Spleen (tissue), 11 donors: ENCODE data around the gene HPSE2. TPM values are rescaled to one million over a fixed set of nuclear protein-coding genes. Genes with fewer than 3 reads are reported as not detected.

Experiments
- DNase-seq: peaks from one replicate; pipeline ENCODE4 v3.0.0-alpha.2; 2020
- H3K27ac ChIP-seq, 8 donors: fragments of 200-600 bp; sonication (generic) in 7 of 8; 1 replicate in 4 of 8; 2 replicates in 4 of 8; pipeline versions ENCODE4 v1.5.0 to v1.8.0; 2016 to 2021; ENCODE audit warnings: inconsistent platforms in 4 of 8, mild to moderate bottlenecking in 4 of 8, moderate library complexity in 1 of 8
- H3K27me3 ChIP-seq, 7 donors: fragments of 200-600 bp; sonication (generic) in 6 of 7; replicated peaks in 1 of 7; 1 replicate in 4 of 7; 2 replicates in 3 of 7; pipeline versions ENCODE4 v1.5.0 to v1.8.0; 2016 to 2021; ENCODE audit warnings: inconsistent platforms in 3 of 7, mild to moderate bottlenecking in 1 of 7
- H3K36me3 ChIP-seq, 6 donors: fragments of 200-600 bp; sonication (generic) in 5 of 6; 1 replicate in 4 of 6; 2 replicates in 2 of 6; pipeline versions ENCODE4 v1.5.0 to v1.8.0; 2016 to 2021; ENCODE audit warnings: inconsistent platforms in 2 of 6
- H3K4me1 ChIP-seq, 6 donors: fragments of 200-600 bp; sonication (generic) in 5 of 6; 1 replicate in 3 of 6; 2 replicates in 3 of 6; pipeline versions ENCODE4 v1.5.0 to v1.8.0; 2016 to 2021; ENCODE audit warnings: inconsistent platforms in 3 of 6
- H3K4me3 ChIP-seq, 8 donors: fragments of 200-600 bp; sonication (generic) in 7 of 8; 1 replicate in 4 of 8; 2 replicates in 4 of 8; pipeline versions ENCODE4 v1.5.0 to v1.8.0; 2016 to 2021; ENCODE audit warnings: inconsistent platforms in 4 of 8, mild to moderate bottlenecking in 4 of 8, moderate library complexity in 2 of 8
- H3K9me3 ChIP-seq, 8 donors: fragments of 200-600 bp; sonication (generic) in 7 of 8; 1 replicate in 4 of 8; 2 replicates in 4 of 8; pipeline versions ENCODE4 v1.5.0 to v1.8.0; 2016 to 2021; ENCODE audit warnings: inconsistent platforms in 4 of 8
- POLR2A ChIP-seq, 3 donors: fragments of 450-650 bp; IDR thresholded peaks; one replicate each; pipeline ENCODE4 v1.5.1; 2017; ENCODE audit warnings: antibody characterized with exemption in 3 of 3, mild to moderate bottlenecking in 1 of 3
- POLR2AphosphoS5 ChIP-seq, 3 donors: sonication (generic); formaldehyde crosslinking; IDR thresholded peaks; one replicate each; pipeline ENCODE4 v1.5.1; 2017; ENCODE audit warnings: antibody characterized with exemption in 3 of 3
- WGBS, 5 donors: extraction: QIAGEN DNeasy Blood & Tissue Kit in 3 of 5; methylation state at CpG; one replicate each; pipeline versions ENCODE4 v1.1.5 to v1.1.7; 2013 to 2018; 5-methylcytosine and 5-hydroxymethylcytosine counted together
- intact Hi-C: fragments of 100-400 bp; cut with DNase I; formaldehyde crosslinking; loops from one replicate; pipeline ENCODE4 v1.15.0; 2023; ENCODE audit warnings: low total_unique reads
- polyA plus RNA-seq, 3 donors: library from polyadenylated mRNA; stranded (reverse); fragments of 200-250 nt; gene quantifications; one replicate each; pipeline ENCODE4 v1.2.1, GENCODE V29; 2013
- total RNA-seq, 7 donors: library from RNA; depleted of rRNA in 3 of 7; stranded (reverse); fragments of >200 nt in 3 of 7; fragmentation: NEBNext Ultra II Directional in 4 of 7; extraction: Animal tissue kit (Norgen Biotek cat#: 25700) in 4 of 7; gene quantifications; one replicate each; pipeline versions ENCODE4 v1.1.0 to v1.2.1, GENCODE V29; 2016 to 2021
- TF ChIP-seq, protein P1 (sequence below), 11 experiments: fragments of 200-600 bp in 7 of 11; fragments of 450-650 bp in 4 of 11; sonication (generic) in 4 of 11; IDR thresholded peaks in 8 of 11; conservative IDR thresholded peaks in 3 of 11; 1 replicate in 7 of 11; 2 replicates in 4 of 11; pipeline versions ENCODE4 v1.4.0 to v1.8.0; 2016 to 2021; ENCODE audit warnings: antibody characterized with exemption in 11 of 11, inconsistent platforms in 4 of 11, mild to moderate bottlenecking in 1 of 11
- donor health status: healthy with polysubstance abuse.
- donor health status: DM: no; HTN: no; CAD: no; lungs with moderate emphysema.
- donor health status: DM: no; HTN: no; CAD: no.
- donor health status: Bipolar disorder and iron deficiency.
- donor health status: healthy.
- donor health status: DM: no; HTN: no; CAD: no.
- donor health status: DM: yes; HTN: yes; CAD: no.

HPSE2 gene
- total and polyA plus RNA-seq, 10 donors, result 0.02 to 0.64 (median 0.03) TPM; not detected in 5

DNA sequence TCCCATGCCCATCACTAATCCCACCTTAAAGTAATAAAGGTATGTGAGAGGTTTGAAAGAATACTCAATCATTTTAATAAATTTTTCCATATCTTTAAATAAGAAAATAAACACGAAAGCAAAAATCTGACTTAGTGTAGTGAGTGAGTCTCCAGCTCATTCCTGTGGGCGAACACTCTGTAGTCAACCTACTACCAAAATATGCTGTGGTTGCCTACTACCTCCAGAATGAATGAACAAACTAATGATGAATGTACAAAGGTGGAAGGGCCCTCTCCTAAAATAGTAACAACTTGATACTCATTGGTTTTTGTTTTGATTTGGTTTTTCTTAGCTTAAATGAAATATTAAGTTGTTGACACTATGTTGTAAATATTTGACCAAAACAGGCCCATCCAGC lies 593.4 kb downstream of the HPSE2 start:
- Histone ChIP-seq H3K4me1 (no peaks in the 10 kb centered on the region), H3K4me3 (no peak overlapping the region), H3K27me3 (peaks cover 0 to 25% (median 0%) of the 10 kb centered on the region in 7 donors), H3K27ac (no peak overlapping the region), H3K9me3 (no peaks in the 10 kb centered on the region), H3K36me3 (no peaks in the 10 kb centered on the region)
- no peak for DNase-seq
- WGBS, 5 donors, result 80 to 96% (median 84%) methylated on average over 2 of the region's 2 CpGs
- intact Hi-C loops, result no loop called here
- TF ChIP-seq POLR2A (IDR thresholded peaks at IDR 0.05) (no peak), POLR2AphosphoS5 (IDR thresholded peaks at IDR 0.05) (no peak)
- TF ChIP-seq, protein P1, sequence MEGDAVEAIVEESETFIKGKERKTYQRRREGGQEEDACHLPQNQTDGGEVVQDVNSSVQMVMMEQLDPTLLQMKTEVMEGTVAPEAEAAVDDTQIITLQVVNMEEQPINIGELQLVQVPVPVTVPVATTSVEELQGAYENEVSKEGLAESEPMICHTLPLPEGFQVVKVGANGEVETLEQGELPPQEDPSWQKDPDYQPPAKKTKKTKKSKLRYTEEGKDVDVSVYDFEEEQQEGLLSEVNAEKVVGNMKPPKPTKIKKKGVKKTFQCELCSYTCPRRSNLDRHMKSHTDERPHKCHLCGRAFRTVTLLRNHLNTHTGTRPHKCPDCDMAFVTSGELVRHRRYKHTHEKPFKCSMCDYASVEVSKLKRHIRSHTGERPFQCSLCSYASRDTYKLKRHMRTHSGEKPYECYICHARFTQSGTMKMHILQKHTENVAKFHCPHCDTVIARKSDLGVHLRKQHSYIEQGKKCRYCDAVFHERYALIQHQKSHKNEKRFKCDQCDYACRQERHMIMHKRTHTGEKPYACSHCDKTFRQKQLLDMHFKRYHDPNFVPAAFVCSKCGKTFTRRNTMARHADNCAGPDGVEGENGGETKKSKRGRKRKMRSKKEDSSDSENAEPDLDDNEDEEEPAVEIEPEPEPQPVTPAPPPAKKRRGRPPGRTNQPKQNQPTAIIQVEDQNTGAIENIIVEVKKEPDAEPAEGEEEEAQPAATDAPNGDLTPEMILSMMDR (IDR thresholded peaks at IDR 0.05 in 8 of 11, conservative IDR thresholded peaks at IDR 0.05 in 3 of 11), result no peak

DNA sequence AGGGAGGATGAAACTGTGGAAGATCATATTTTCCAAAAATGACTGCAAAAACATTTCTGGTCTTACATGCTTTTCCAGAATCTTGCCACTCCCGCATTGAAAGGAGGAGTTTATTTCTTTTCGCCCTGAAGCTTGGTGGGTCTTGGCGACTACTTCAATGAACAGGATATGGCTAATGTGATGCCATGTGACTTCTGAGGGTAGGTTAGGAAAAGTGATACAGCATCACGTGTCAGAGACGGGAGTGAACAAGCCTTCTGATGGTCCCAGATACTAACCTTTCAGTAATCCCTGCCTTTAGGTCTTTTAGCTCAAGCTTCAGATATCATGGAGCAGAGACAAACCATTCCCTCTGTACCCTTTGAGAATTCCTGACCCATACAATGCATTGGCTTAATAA lies 596.7 kb downstream of the HPSE2 start:
- Histone ChIP-seq H3K27me3 (no peaks in the 10 kb centered on the region), H3K4me3 (no peak overlapping the region), H3K36me3 (no peaks in the 10 kb centered on the region), H3K27ac (no peak overlapping the region), H3K4me1 (no peaks in the 10 kb centered on the region), H3K9me3 (no peaks in the 10 kb centered on the region)
- WGBS, 5 donors, result 78 to 91% (median 85%) methylated on average over 5 of the region's 5 CpGs
- intact Hi-C loops, result no loop called here
- DNase-seq, result no peak
- TF ChIP-seq POLR2AphosphoS5 (IDR thresholded peaks at IDR 0.05), result no peak
- TF ChIP-seq, protein P1 (IDR thresholded peaks at IDR 0.05 in 8 of 11, conservative IDR thresholded peaks at IDR 0.05 in 3 of 11), result no peak
- no peak for TF ChIP-seq POLR2A (IDR thresholded peaks at IDR 0.05)

DNA sequence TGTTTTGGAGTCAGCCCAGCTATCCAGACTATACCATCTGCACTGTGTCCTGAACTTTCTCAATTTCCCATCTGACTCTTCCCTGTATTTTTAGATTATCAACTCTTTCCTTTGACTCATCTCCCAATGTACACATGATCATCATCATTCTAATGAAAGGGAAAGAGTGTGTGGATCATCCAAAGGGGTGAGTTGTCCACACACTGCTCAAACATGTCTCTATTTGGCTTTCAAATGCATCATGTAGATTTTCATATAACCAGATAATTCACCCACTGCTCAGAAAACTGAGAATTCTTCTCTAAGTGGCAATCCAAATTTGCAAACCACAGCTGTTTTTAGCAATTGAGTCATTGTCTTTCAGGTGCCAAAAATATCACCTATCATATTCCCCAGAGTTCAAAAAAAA lies 598.7 kb downstream of the HPSE2 start:
- no peaks in the 10 kb centered on the region for H3K9me3 ChIP-seq
- no peak for DNase-seq
- no peak overlapping the region for H3K4me3 ChIP-seq
- no peak overlapping the region for H3K27ac ChIP-seq
- H3K27me3 ChIP-seq, result no peaks in the 10 kb centered on the region
- no peaks in the 10 kb centered on the region for H3K36me3 ChIP-seq
- no peaks in the 10 kb centered on the region for H3K4me1 ChIP-seq
- TF ChIP-seq POLR2A (IDR thresholded peaks at IDR 0.05) (no peak), POLR2AphosphoS5 (IDR thresholded peaks at IDR 0.05) (no peak)
- TF ChIP-seq, protein P1 (IDR thresholded peaks at IDR 0.05 in 8 of 11, conservative IDR thresholded peaks at IDR 0.05 in 3 of 11), result no peak
- intact Hi-C loops, result no loop called here

DNA sequence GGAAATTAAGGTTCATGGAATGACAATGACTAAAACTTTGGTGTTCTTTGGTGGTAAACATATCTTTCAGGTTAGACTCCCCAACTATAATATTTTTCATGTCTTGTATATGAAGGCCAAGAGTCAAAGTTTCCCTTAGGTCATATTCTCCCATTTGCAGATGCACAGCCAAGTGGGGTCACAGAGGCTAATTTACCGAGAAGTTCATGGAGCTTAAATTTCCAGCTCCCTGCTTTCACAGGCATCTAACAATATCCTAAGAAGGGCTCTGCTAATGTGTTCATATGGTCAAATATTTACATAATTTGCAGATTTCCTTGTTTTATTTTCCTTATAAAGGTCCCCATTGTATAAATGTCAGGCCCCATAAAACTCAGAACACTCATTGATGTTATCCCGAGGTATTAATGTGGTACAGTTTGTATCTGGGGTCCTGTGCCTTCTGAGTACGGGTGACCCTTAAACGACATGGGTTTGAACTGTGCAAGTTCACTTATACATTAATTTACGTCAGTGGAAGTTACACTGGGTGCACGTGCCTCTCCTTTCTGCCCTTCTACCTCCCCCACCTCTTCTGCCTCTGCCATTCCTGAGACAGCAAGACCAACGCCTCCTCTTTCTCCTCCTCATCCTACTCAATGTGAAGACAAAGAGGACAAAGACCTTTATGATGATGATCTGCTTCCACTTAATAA lies 603.0 kb downstream of the HPSE2 start:
- no peak overlapping the region for H3K4me3 ChIP-seq
- no peaks in the 10 kb centered on the region for H3K9me3 ChIP-seq
- H3K27me3 ChIP-seq, result no peaks in the 10 kb centered on the region
- H3K36me3 ChIP-seq, result no peaks in the 10 kb centered on the region
- DNase-seq, result no peak
- H3K4me1 ChIP-seq, result no peaks in the 10 kb centered on the region
- 62 to 84% (median 64%) methylated on average over 7 of the region's 7 CpGs for WGBS, 5 donors
- intact Hi-C loops, result no loop called here
- no peak for TF ChIP-seq POLR2A (IDR thresholded peaks at IDR 0.05)
- no peak for TF ChIP-seq POLR2AphosphoS5 (IDR thresholded peaks at IDR 0.05)
- TF ChIP-seq, protein P1 (IDR thresholded peaks at IDR 0.05 in 8 of 11, conservative IDR thresholded peaks at IDR 0.05 in 3 of 11), result no peak
- H3K27ac ChIP-seq, result no peak overlapping the region
